MM.1S (cell line): ENCODE measurements around the gene BEST4.
"Not testable (repeated sequence)": the region's sequence is repeated elsewhere in the genome, so short reads cannot be mapped to it uniquely, and the experiment has no call there.

ENCODE experiments used
- CTCF ChIP-seq: fragments of 300-600 bp; sonication (generic); IDR thresholded peaks from 2 replicates; pipeline ENCODE4 v1.5.1; 2016; ENCODE audit warnings: antibody characterized with exemption, low read length, mixed read lengths
- EZH2 ChIP-seq: fragments of 300-600 bp; sonication (generic); optimal IDR thresholded peaks from 2 replicates; pipeline ENCODE3; 2017; ENCODE audit warnings: low read depth, mild to moderate bottlenecking, antibody characterized with exemption, low read length, mixed read lengths

GRCh38 chr1:44766421-44766820, 21.5 kb downstream of the BEST4 start:
- TF ChIP-seq EZH2, CTCF: not testable (repeated sequence)
